A549 (cell line): ENCODE results near the gene BNC1. TPM values are rescaled to one million over a fixed set of nuclear protein-coding genes. Genes with fewer than 3 reads are reported as not detected.

ENCODE experiments used
- BCL3 ChIP-seq: fragments of >200 bp; sonication (Bioruptor Twin); formaldehyde crosslinking; IDR thresholded peaks from 3 replicates; pipeline ENCODE4 v1.6.1; 2016
- BHLHE40 ChIP-seq: IDR thresholded peaks from 2 replicates; pipeline ENCODE4 v1.6.1; 2012; ENCODE audit warnings: low read depth, low read length, inconsistent platforms
- CBX2 ChIP-seq: fragments of 200-600 bp; sonication (generic); IDR thresholded peaks from 2 replicates; pipeline ENCODE4 v1.6.1; 2016; ENCODE audit warnings: low read depth, mild to moderate bottlenecking, borderline replicate concordance
- CBX8 ChIP-seq: fragments of 200-600 bp; sonication (generic); IDR thresholded peaks from 2 replicates; pipeline ENCODE4 v1.6.1; 2016
- CEBPB ChIP-seq, 2 experiments: fragments of >200 bp in 1 of 2; sonication (Bioruptor Twin) in 1 of 2; formaldehyde crosslinking in 1 of 2; IDR thresholded peaks; 2 replicates each; pipeline ENCODE4 v1.6.1; 2012 to 2016
- CHD2 ChIP-seq: fragments of 150-350 bp; IDR thresholded peaks from 2 replicates; pipeline ENCODE4 v1.6.1; 2014; ENCODE audit warnings: low read length; ENCODE audit not compliant: partially characterized antibody
- CHD4 ChIP-seq: fragments of 200-600 bp; sonication (generic); IDR thresholded peaks from 2 replicates; pipeline ENCODE4 v1.6.1; 2016; ENCODE audit warnings: antibody characterized with exemption, mild to moderate bottlenecking, borderline replicate concordance
- CTCF ChIP-seq: fragments of >200 bp; sonication (Bioruptor Twin); formaldehyde crosslinking; IDR thresholded peaks from 3 replicates; pipeline ENCODE4 v1.5.1; 2016
- EHF ChIP-seq: fragments of 250-450 bp; sonication (Bioruptor Pico); IDR thresholded peaks from 2 replicates; pipeline ENCODE4 v1.5.0; 2020; ENCODE audit warnings: mild to moderate bottlenecking
- EHMT2 ChIP-seq: fragments of 200-600 bp; sonication (generic); IDR thresholded peaks from 2 replicates; pipeline ENCODE4 v1.6.1; 2016; ENCODE audit warnings: antibody characterized with exemption, low read depth, mild to moderate bottlenecking, moderate library complexity
- ELK1 ChIP-seq: fragments of 150-350 bp; IDR thresholded peaks from 2 replicates; pipeline ENCODE4 v1.6.1; 2014; ENCODE audit warnings: low read depth, mild to moderate bottlenecking, low read length
- FOSL2 ChIP-seq, 2 experiments: fragments of 450-650 bp in 1 of 2; fragments of >200 bp in 1 of 2; sonication (Bioruptor Twin) in 1 of 2; formaldehyde crosslinking; IDR thresholded peaks; 2 replicates each; pipeline versions ENCODE4 v1.5.0 to v1.6.1; 2016 to 2020; ENCODE audit warnings: mild to moderate bottlenecking in 1 of 2, moderate library complexity in 1 of 2
- GATA3 ChIP-seq: IDR thresholded peaks from 2 replicates; pipeline ENCODE4 v1.6.1; 2012; ENCODE audit warnings: borderline replicate concordance
- HES2 ChIP-seq: fragments of >200 bp; sonication (Bioruptor Twin); formaldehyde crosslinking; IDR thresholded peaks from 2 replicates; pipeline ENCODE4 v1.6.1; 2016
- HEYL ChIP-seq: fragments of 250-450 bp; sonication (Bioruptor Pico); IDR thresholded peaks from 2 replicates; pipeline ENCODE4 v1.8.0; 2021; ENCODE audit warnings: mild to moderate bottlenecking, moderate library complexity
- HMGXB4 ChIP-seq: fragments of 250-450 bp; sonication (Bioruptor Pico); IDR thresholded peaks from 2 replicates; pipeline ENCODE4 v1.5.0; 2021; ENCODE audit warnings: mild to moderate bottlenecking, moderate library complexity, borderline replicate concordance
- HOXB5 ChIP-seq: fragments of 250-450 bp; sonication (Bioruptor Pico); IDR thresholded peaks from 2 replicates; pipeline ENCODE4 v1.5.0; 2020; ENCODE audit warnings: mild to moderate bottlenecking, moderate library complexity
- MAFK ChIP-seq: fragments of 450-650 bp; IDR thresholded peaks from 2 replicates; pipeline ENCODE4 v1.6.1; 2014; ENCODE audit not compliant: partially characterized antibody
- MYC ChIP-seq: IDR thresholded peaks from 2 replicates; pipeline ENCODE4 v1.6.1; 2012; ENCODE audit warnings: mild to moderate bottlenecking, inconsistent platforms, low read length, improper control_type of control experiment, borderline replicate concordance
- NR3C1 ChIP-seq: fragments of >200 bp; sonication (Bioruptor Twin); formaldehyde crosslinking; IDR thresholded peaks from 3 replicates; pipeline ENCODE4 v1.6.1; 2017
- PBX3 ChIP-seq: IDR thresholded peaks from 2 replicates; pipeline ENCODE4 v1.6.1; 2012
- PHF8 ChIP-seq: fragments of 200-600 bp; sonication (generic); IDR thresholded peaks from 2 replicates; pipeline ENCODE4 v1.6.1; 2016; ENCODE audit warnings: low read depth, mild to moderate bottlenecking, antibody characterized with exemption, moderate library complexity, borderline replicate concordance
- POLR2A ChIP-seq: IDR thresholded peaks from 2 replicates; pipeline ENCODE4 v1.6.1; 2012; ENCODE audit warnings: mild to moderate bottlenecking, low read length
- POLR2AphosphoS2 ChIP-seq: conservative IDR thresholded peaks from 2 replicates; pipeline ENCODE4 v1.6.1; 2012; ENCODE audit warnings: low read length, improper control_type of control experiment, inconsistent platforms
- RARB ChIP-seq: fragments of 250-450 bp; sonication (Bioruptor Pico); IDR thresholded peaks from 2 replicates; pipeline ENCODE4 v1.8.0; 2021; ENCODE audit warnings: mild to moderate bottlenecking, moderate library complexity
- REST ChIP-seq: fragments of 200-600 bp; sonication (generic); IDR thresholded peaks from 2 replicates; pipeline ENCODE4 v1.6.1; 2016; ENCODE audit warnings: antibody characterized with exemption, mild to moderate bottlenecking, moderate library complexity
- RFX5 ChIP-seq: fragments of 450-650 bp; IDR thresholded peaks from 2 replicates; pipeline ENCODE4 v1.7.1; 2014; ENCODE audit warnings: antibody characterized with exemption, mild to moderate bottlenecking, moderate library complexity
- RNF2 ChIP-seq: fragments of 200-600 bp; sonication (generic); IDR thresholded peaks from 2 replicates; pipeline ENCODE4 v1.6.1; 2016; ENCODE audit warnings: low read depth, mild to moderate bottlenecking, antibody characterized with exemption, moderate library complexity, borderline replicate concordance
- TP53 ChIP-seq: fragments of 250-450 bp; sonication (Bioruptor Pico); IDR thresholded peaks from 2 replicates; pipeline ENCODE4 v1.5.0; 2021; ENCODE audit warnings: mild to moderate bottlenecking, moderate library complexity
- ZC3H11A ChIP-seq: fragments of 450-650 bp; IDR thresholded peaks from 2 replicates; pipeline ENCODE4 v1.6.1; 2014; ENCODE audit warnings: antibody characterized with exemption, mild to moderate bottlenecking
- ZFP36 ChIP-seq: fragments of 450-650 bp; IDR thresholded peaks from 2 replicates; pipeline ENCODE4 v1.6.1; 2014; ENCODE audit warnings: borderline replicate concordance; ENCODE audit not compliant: partially characterized antibody
- ZNF302 ChIP-seq: fragments of 250-450 bp; sonication (Bioruptor Pico); IDR thresholded peaks from 2 replicates; pipeline ENCODE4 v1.9.0; 2021; ENCODE audit warnings: inconsistent platforms, mild to moderate bottlenecking, moderate library complexity
- ZSCAN20 ChIP-seq: fragments of 250-450 bp; sonication (Bioruptor Pico); IDR thresholded peaks from 2 replicates; pipeline ENCODE4 v1.8.0; 2022; ENCODE audit warnings: mild to moderate bottlenecking, moderate library complexity
- polyA plus RNA-seq, 4 experiments: library from polyadenylated mRNA; depleted of rRNA in 3 of 4; stranded (reverse); fragments of >200 nt; fragmentation: RNase III in 1 of 4; extraction: RNeasy Plus Mini Kit Qiagen cat#74134 plus additional on column Dnase treatment in 1 of 4; gene quantifications; 2 replicates in 3 of 4; 3 replicates in 1 of 4; pipeline ENCODE4 v1.2.3, GENCODE V29; 2011 to 2017

Gene BNC1
- polyA plus RNA-seq, 2 of the 4 experiments (the other 2 are of a cell fraction) = 0.22 to 0.44 TPM

- TF ChIP-seq CTCF (no peak), MYC (peak; percentile 71), CHD2 (no peak), CHD4 (no peak), NR3C1 (no peak), RARB (CRISPR knock-in tag) (no peak), CBX2 (no peak), BHLHE40 (no peak), ZSCAN20 (CRISPR knock-in tag) (peak; percentile 72; the same call in 1 of the 2 replicates), CBX8 (no peak), PHF8 (no peak), BCL3 (no peak), HOXB5 (CRISPR knock-in tag) (peak; percentile 86), CEBPB (IDR thresholded peaks at IDR 0.05) (no peak), POLR2A (no peak), ELK1 (no peak), RFX5 (peak; percentile 39; the same call in 1 of the 2 replicates), REST (no peak), GATA3 (peak; percentile 32; the same call in 1 of the 2 replicates), EHF (CRISPR knock-in tag) (peak; percentile 95), ZNF302 (CRISPR knock-in tag) (peak; percentile 86), FOSL2 (IDR thresholded peaks at IDR 0.05) (no peak), FOSL2 (CRISPR knock-in tag; IDR thresholded peaks at IDR 0.05) (peak; percentile 72), POLR2AphosphoS2 (no peak), HMGXB4 (CRISPR knock-in tag) (no peak), EHMT2 (no peak), MAFK (peak; percentile 99), HEYL (CRISPR knock-in tag) (peak; percentile 81), TP53 (CRISPR knock-in tag) (no peak), ZC3H11A (no peak), PBX3 (no peak), ZFP36 (no peak), HES2 (no peak), RNF2 (no peak)
Observed at GRCh38 chr15:83323296-83323711, 38.8 kb upstream of the BNC1 start (continued).
